Measurements from ENCODE around the gene SPATA9. TPM values are rescaled to one million over a fixed set of nuclear protein-coding genes. Genes with fewer than 3 reads are reported as not detected.

Gene SPATA9
- total and polyA plus RNA-seq, 9 of the 15 experiments (the other 6 are each of a cell fraction or from before 2014, with no cell fraction given): 0.16 to 5.5 (median 0.39) TPM; not detected in 3

- no peak for TF ChIP-seq IRF9 (tag; IDR thresholded peaks at IDR 0.05)
- no peak for TF ChIP-seq ZNF778 (CRISPR knock-in tag; IDR thresholded peaks at IDR 0.05)
- TF ChIP-seq THRAP3 (IDR thresholded peaks at IDR 0.05; ENCODE audit: borderline replicate concordance): 0 out of 2 replicates have a peak, but pooled peaks have one; percentile 38
- no peak for TF ChIP-seq HDAC2 (IDR thresholded peaks at IDR 0.05)
- no peak for TF ChIP-seq NONO (IDR thresholded peaks at IDR 0.05; ENCODE audit: low read depth in 2 of 2, low read length in 1 of 2)
- 0 out of 2 replicates have a peak, but pooled peaks have one; percentile 8 for TF ChIP-seq MGA (IDR thresholded peaks at IDR 0.05)
- TF ChIP-seq HSF4 (CRISPR knock-in tag; IDR thresholded peaks at IDR 0.05; ENCODE audit: borderline replicate concordance): no peak
- no peak for TF ChIP-seq CBX1 (IDR thresholded peaks at IDR 0.05; ENCODE audit: low read depth)
- TF ChIP-seq ETV5 (CRISPR knock-in tag; IDR thresholded peaks at IDR 0.05; ENCODE audit: low read depth): no peak
- TF ChIP-seq AFF1 (IDR thresholded peaks at IDR 0.05; ENCODE audit: low read depth in 1 of 2, partially characterized antibody in 2 of 2): no peak
Observed at GRCh38 chr5:95644351-95645042, 38.3 kb downstream of the SPATA9 start (continued).
